ENCODE measurements around the gene ADRA2A. TPM values are rescaled to one million over a fixed set of nuclear protein-coding genes. Genes with fewer than 3 reads are reported as not detected.

ADRA2A gene
- polyA plus RNA-seq, 1 experiment = not detected

GRCh38 chr10:111103196-111103840, 26.5 kb downstream of the ADRA2A start:
- ChIA-PET POLR2A (no interaction called here), CTCF (no interaction called here)
- no peak overlapping the region for H3K27ac ChIP-seq (ENCODE audit: low read depth, low read length)
- TF ChIP-seq CTCF (IDR thresholded peaks at IDR 0.05; ENCODE audit: low read depth, low read length) = no peak
- no peaks in the 10 kb centered on the region for H3K9me3 ChIP-seq (ENCODE audit: control insufficient read depth, insufficient read depth, low read length)
- no peak overlapping the region for H3K4me3 ChIP-seq (ENCODE audit: low read depth, low read length)
- H3K27me3 ChIP-seq (ENCODE audit: control insufficient read depth, insufficient read depth, low read length) = peaks cover 2% of the 10 kb centered on the region
- DNase-seq (ENCODE audit: low read depth, low spot score) = no peak

DNA sequence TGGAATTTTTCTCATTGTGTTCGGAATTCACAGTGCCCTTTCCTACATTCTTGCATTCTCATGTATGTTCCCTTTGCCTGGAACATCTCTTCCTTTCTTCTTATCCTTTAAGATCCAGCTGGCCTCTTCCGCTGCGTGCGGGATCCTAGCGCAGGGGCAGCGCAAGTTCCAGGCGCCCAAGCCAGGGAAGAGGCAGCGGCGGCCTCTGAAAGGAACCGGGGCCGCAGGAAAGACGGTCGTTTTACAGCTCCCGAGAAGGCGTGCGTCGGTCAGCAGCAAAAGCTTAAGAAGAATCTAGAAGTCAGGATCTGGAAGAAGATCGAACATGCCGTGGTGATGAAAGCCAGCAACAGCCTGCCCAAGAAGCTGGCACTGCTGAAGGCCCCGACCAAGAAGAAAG, 28.0 kb downstream of the ADRA2A start:
- no peak for DNase-seq (ENCODE audit: low read depth, low spot score)
- Histone ChIP-seq H3K27me3 (ENCODE audit: control insufficient read depth, insufficient read depth, low read length) (no peaks in the 10 kb centered on the region), H3K27ac (ENCODE audit: low read depth, low read length) (no peak overlapping the region), H3K4me3 (ENCODE audit: low read depth, low read length) (no peak overlapping the region), H3K9me3 (ENCODE audit: control insufficient read depth, insufficient read depth, low read length) (no peaks in the 10 kb centered on the region)
- ChIA-PET CTCF (no interaction called here), POLR2A (no interaction called here)
- TF ChIP-seq CTCF (IDR thresholded peaks at IDR 0.05; ENCODE audit: low read depth, low read length) = no peak

DNA sequence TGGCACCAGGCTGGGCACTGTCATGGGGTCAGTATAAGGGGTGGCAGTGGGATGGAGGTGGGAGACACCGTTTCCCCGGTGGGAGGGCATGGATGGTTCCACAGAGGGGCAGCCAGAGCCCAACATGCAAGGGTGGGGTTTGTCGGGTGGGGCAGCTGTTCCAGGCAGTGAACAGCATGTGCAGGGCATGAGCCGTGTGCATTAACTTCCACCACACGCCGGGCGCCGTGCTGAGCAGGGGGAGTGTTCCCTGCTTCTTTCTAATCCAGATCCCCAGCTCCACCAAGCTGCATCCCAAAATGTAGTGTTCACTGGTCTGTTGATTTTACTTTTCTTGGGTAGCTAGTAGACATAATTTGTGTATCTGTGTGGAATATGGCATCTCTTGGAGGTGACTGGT, 29.3 kb downstream of the ADRA2A start:
- CTCF ChIA-PET = no interaction called here
- no peak for TF ChIP-seq CTCF (IDR thresholded peaks at IDR 0.05; ENCODE audit: low read depth, low read length)

GRCh38 chr10:111107023-111107422, 30.2 kb downstream of the ADRA2A start:
- H3K27ac ChIP-seq (ENCODE audit: low read depth, low read length) = no peak overlapping the region
- H3K9me3 ChIP-seq (ENCODE audit: control insufficient read depth, insufficient read depth, low read length) = no peaks in the 10 kb centered on the region
- CTCF ChIA-PET = no interaction called here
- POLR2A ChIA-PET = no interaction called here
- no peak for TF ChIP-seq CTCF (IDR thresholded peaks at IDR 0.05; ENCODE audit: low read depth, low read length)
- DNase-seq (ENCODE audit: low read depth, low spot score) = no peak
- no peak overlapping the region for H3K4me3 ChIP-seq (ENCODE audit: low read depth, low read length)
- H3K27me3 ChIP-seq (ENCODE audit: control insufficient read depth, insufficient read depth, low read length) = no peaks in the 10 kb centered on the region

More for the DNA sequence above, 29.3 kb downstream of the ADRA2A start:
- DNase-seq (ENCODE audit: low read depth, low spot score) = no peak
- Histone ChIP-seq H3K27me3 (ENCODE audit: control insufficient read depth, insufficient read depth, low read length) (no peaks in the 10 kb centered on the region), H3K9me3 (ENCODE audit: control insufficient read depth, insufficient read depth, low read length) (no peaks in the 10 kb centered on the region), H3K4me3 (ENCODE audit: low read depth, low read length) (no peak overlapping the region), H3K27ac (ENCODE audit: low read depth, low read length) (no peak overlapping the region)
- POLR2A ChIA-PET = no interaction called here

GRCh38 chr10:111107846-111108245, 31.0 kb downstream of the ADRA2A start:
- POLR2A ChIA-PET = no interaction called here
- Histone ChIP-seq H3K27me3 (ENCODE audit: control insufficient read depth, insufficient read depth, low read length) (no peaks in the 10 kb centered on the region), H3K27ac (ENCODE audit: low read depth, low read length) (no peak overlapping the region), H3K4me3 (ENCODE audit: low read depth, low read length) (no peak overlapping the region), H3K9me3 (ENCODE audit: control insufficient read depth, insufficient read depth, low read length) (no peaks in the 10 kb centered on the region)
- TF ChIP-seq CTCF (IDR thresholded peaks at IDR 0.05; ENCODE audit: low read depth, low read length) = no peak
- DNase-seq (ENCODE audit: low read depth, low spot score) = no peak
- CTCF ChIA-PET = no interaction called here
